HepG2 (cell line): Measurements from ENCODE around the gene TMPRSS7. TPM values are rescaled to one million over a fixed set of nuclear protein-coding genes. Genes with fewer than 3 reads are reported as not detected.
A peak's percentile ranks its signal among the peaks of the same experiment; 100 is the strongest.

Experiments used
- ATAC-seq: fragments of 200-7000 bp; cut with Tn5 transposase; 3 replicates; pipeline ENCODE4 v1.9.1; 2020; ENCODE audit warnings: mild to moderate bottlenecking, moderate library complexity
- BruUV-seq: library from RNA; stranded (reverse); fragments of 400-500 nt; replicated peaks from 2 replicates; lab custom pipeline; 2021; lab: Mats Ljungman, UMichigan
- CTCF ChIA-PET: fragments of 300-600 bp; formaldehyde crosslinking; extraction: SDS; loops from one replicate; lab custom pipeline; 2021; ENCODE audit warnings: low total read pairs, inconsistent platforms, low intra/inter-chr PET ratio; lab: Yijun Ruan, JAX
- POLR2A ChIA-PET: fragments of 350-600 bp; sonication (Branson Sonifier 250); formaldehyde crosslinking; loops from one replicate; lab custom pipeline; 2020; ENCODE audit warnings: antibody characterized with exemption, inconsistent platforms; lab: Yijun Ruan, JAX
- DNase-seq: peaks from one replicate; pipeline ENCODE4 v3.0.0-alpha.2; 2015; ENCODE audit warnings: low spot score
- FAIRE-seq: peaks from 3 replicates; lab custom pipeline; 2011; peaks lifted over from hg19 to GRCh38; lab: Jason Lieb, UNC
- H2AFZ ChIP-seq: one replicate; pipeline ENCODE4 v1.6.1; 2011; ENCODE audit warnings: low read length, inconsistent platforms
- H3K27ac ChIP-seq: fragments of 300-600 bp; 3 replicates; pipeline ENCODE4 v1.8.0; 2011; ENCODE audit warnings: mixed run types, mild to moderate bottlenecking, mixed read lengths, low read length, inconsistent platforms; ENCODE audit not compliant: insufficient read depth; ENCODE audit errors: extremely low read length
- H3K27me3 ChIP-seq, 2 experiments: fragments of 200-600 bp in 1 of 2; 2 replicates in 1 of 2; 3 replicates in 1 of 2; pipeline versions ENCODE4 v1.6.0 to v1.8.0; 2011; ENCODE audit warnings: low read length in 2 of 2, mild to moderate bottlenecking in 2 of 2, moderate library complexity in 2 of 2, inconsistent platforms in 1 of 2; ENCODE audit not compliant: insufficient read depth in 2 of 2, control insufficient read depth in 1 of 2
- H3K36me3 ChIP-seq, 2 experiments: fragments of 200-600 bp in 1 of 2; replicated peaks in 1 of 2; 2 replicates in 1 of 2; 3 replicates in 1 of 2; pipeline versions ENCODE4 v1.5.1 to v1.8.0; 2011; ENCODE audit warnings: low read length in 2 of 2, inconsistent platforms in 1 of 2; ENCODE audit not compliant: insufficient read depth in 2 of 2, control insufficient read depth in 1 of 2
- H3K4me1 ChIP-seq: 2 replicates; pipeline ENCODE4 v1.5.1; 2012; ENCODE audit warnings: low read length, inconsistent platforms; ENCODE audit not compliant: insufficient read depth
- H3K4me2 ChIP-seq: 2 replicates; pipeline ENCODE4 v1.6.0; 2011; ENCODE audit warnings: low read depth, low read length, inconsistent platforms
- H3K4me3 ChIP-seq, 3 experiments: fragments of 200-600 bp in 1 of 3; sonication (generic), shearing (Covaris generic) in 1 of 3; replicated peaks in 1 of 3; 2 replicates each; pipeline ENCODE4 v1.5.1; 2011 to 2016; ENCODE audit warnings: low read length in 3 of 3, inconsistent platforms in 2 of 3, low read depth in 2 of 3, mild to moderate bottlenecking in 2 of 3, control low read depth in 1 of 3, mixed read lengths in 1 of 3; ENCODE audit not compliant: insufficient read depth in 1 of 3
- H3K79me2 ChIP-seq: one replicate; pipeline ENCODE4 v1.6.1; 2011; ENCODE audit warnings: low read length, inconsistent platforms; ENCODE audit not compliant: insufficient read depth
- H3K9ac ChIP-seq: 2 replicates; pipeline ENCODE4 v1.6.0; 2011; ENCODE audit warnings: mild to moderate bottlenecking, low read depth, low read length, inconsistent platforms; ENCODE audit not compliant: insufficient read depth
- H3K9me3 ChIP-seq: 2 replicates; pipeline ENCODE4 v1.5.1; 2012; ENCODE audit warnings: mild to moderate bottlenecking, low read length
- H4K20me1 ChIP-seq: 2 replicates; pipeline ENCODE4 v1.6.0; 2011; ENCODE audit warnings: inconsistent platforms, mild to moderate bottlenecking, low read length, moderate library complexity; ENCODE audit not compliant: insufficient read depth
- BRCA1 ChIP-seq: sonication (generic); formaldehyde crosslinking; IDR thresholded peaks from 2 replicates; pipeline ENCODE4 v1.4.0; 2020; ENCODE audit warnings: missing genetic modification reagents
- EED ChIP-seq: sonication (generic); formaldehyde crosslinking; IDR thresholded peaks from 2 replicates; pipeline ENCODE4 v1.5.0; 2020; ENCODE audit warnings: mild to moderate bottlenecking, missing genetic modification reagents
- ELF3 ChIP-seq: IDR thresholded peaks from 2 replicates; pipeline ENCODE4 v1.6.1; 2016; ENCODE audit warnings: missing genetic modification reagents, missing compliant biosample characterization
- GFI1 ChIP-seq: sonication (generic); formaldehyde crosslinking; IDR thresholded peaks from 2 replicates; pipeline ENCODE4 v1.5.0; 2020; ENCODE audit warnings: missing genetic modification reagents, mild to moderate bottlenecking, borderline replicate concordance
- MNT ChIP-seq: fragments of 450-650 bp; IDR thresholded peaks from 2 replicates; pipeline ENCODE4 v1.6.1; 2016
- NRL ChIP-seq: sonication (generic); formaldehyde crosslinking; IDR thresholded peaks from 2 replicates; pipeline ENCODE4 v1.5.0; 2020; ENCODE audit warnings: missing genetic modification reagents, mild to moderate bottlenecking, moderate library complexity, borderline replicate concordance
- SP4 ChIP-seq: sonication (generic); formaldehyde crosslinking; IDR thresholded peaks from 2 replicates; pipeline ENCODE4 v1.8.1; 2023; ENCODE audit warnings: mild to moderate bottlenecking, missing genetic modification reagents
- WGBS: methylation state at CpG from one replicate; pipeline ENCODE4 v1.1.6; 2017; ENCODE audit warnings: low lambda C conversion rate; 5-methylcytosine and 5-hydroxymethylcytosine counted together
- in situ Hi-C: cut with HindIII; loops from 2 replicates; pipeline ENCODE4 v1.10.0; 2017; ENCODE audit warnings: low pct_unique_long_range_greater_than_20kb; ENCODE audit not compliant: extremely low pct_ligation_motif_present
- intact Hi-C: fragments of 100-400 bp; cut with micrococcal nuclease; formaldehyde crosslinking; loops from one replicate; pipeline ENCODE4 v1.10.0; 2022; ENCODE audit not compliant: unreplicated experiment
- polyA plus RNA-seq, 8 experiments: library from polyadenylated mRNA; depleted of rRNA in 3 of 8; stranded (reverse) in 7 of 8; unstranded in 1 of 8; fragments of >200 nt; fragmentation: Illumina TruSeq in 4 of 8; extraction: Trizol in 4 of 8; gene quantifications; 2 replicates each; pipeline versions ENCODE4 v1.2.1 to v1.2.3, GENCODE V29; 2011 to 2016; ENCODE audit warnings: low read depth in 4 of 8, missing spikeins in 1 of 8, mixed read lengths in 1 of 8; ENCODE audit not compliant: insufficient read depth in 1 of 8
- total RNA-seq, 5 experiments: library from RNA; depleted of rRNA; stranded (reverse); fragments of >200 nt; fragmentation: Illumina TruSeq; extraction: Trizol; gene quantifications; 2 replicates each; pipeline ENCODE4 v1.2.3, GENCODE V29; 2016; ENCODE audit warnings: low read depth in 1 of 5

Gene TMPRSS7
- total and polyA plus RNA-seq, 2 of the 13 experiments (the other 11 are each of a cell fraction or from before 2014, with no cell fraction given) = not detected

- Histone ChIP-seq H3K27ac (no peak overlapping the region), H3K4me2 (no peak overlapping the region), H3K9ac (no peak overlapping the region), H3K27me3 (peaks cover 4 to 21% of the 10 kb centered on the region in 2 experiments), H2AFZ (no peak overlapping the region), H3K9me3 (no peaks in the 10 kb centered on the region), H3K4me3 (no peak overlapping the region), H4K20me1 (no peaks in the 10 kb centered on the region)
- DNase-seq (no peak), ATAC-seq (no peak)
- BruUV-seq = no TSS peak
- ChIA-PET CTCF (no interaction called here), POLR2A (interaction anchor here (0.9 kb wide), 1 partner anchor 10 kb away, joined by 3 read pairs; no protein-coding TSS in a partner anchor)
- 55% methylated on average over 4 of the region's 4 CpGs for WGBS
- TF ChIP-seq NRL (CRISPR knock-in tag) (no peak), GFI1 (CRISPR knock-in tag) (no peak), MNT (peak; percentile 79), ELF3 (no peak), SP4 (CRISPR knock-in tag) (no peak), BRCA1 (CRISPR knock-in tag) (no peak), EED (CRISPR knock-in tag) (no peak)
- TF ChIP-seq, all 625 proteins: peak for 1
- H3K79me2 ChIP-seq = no peaks in the 10 kb centered on the region
- no peaks in the 10 kb centered on the region for H3K36me3 ChIP-seq
- no peak for FAIRE-seq
- intact Hi-C loops (no loop called here), in situ Hi-C loops (no loop called here)
- H3K4me1 ChIP-seq = peaks cover 30% of the 10 kb centered on the region
Observed at GRCh38 chr3:112003321-112004080, 31.0 kb upstream of the TMPRSS7 start.
